GM12873 (cell line): ENCODE data around the gene TMEM156.
A peak's percentile ranks its signal among the peaks of the same experiment; 100 is the strongest.

Experiments
- CTCF ChIP-seq: IDR thresholded peaks from 2 replicates; pipeline ENCODE4 v1.5.1; 2012; ENCODE audit warnings: low read depth, mild to moderate bottlenecking, moderate library complexity, low read length, control low read depth; ENCODE audit not compliant: insufficient read depth; ENCODE audit errors: missing control alignments

Gene TMEM156

DNA sequence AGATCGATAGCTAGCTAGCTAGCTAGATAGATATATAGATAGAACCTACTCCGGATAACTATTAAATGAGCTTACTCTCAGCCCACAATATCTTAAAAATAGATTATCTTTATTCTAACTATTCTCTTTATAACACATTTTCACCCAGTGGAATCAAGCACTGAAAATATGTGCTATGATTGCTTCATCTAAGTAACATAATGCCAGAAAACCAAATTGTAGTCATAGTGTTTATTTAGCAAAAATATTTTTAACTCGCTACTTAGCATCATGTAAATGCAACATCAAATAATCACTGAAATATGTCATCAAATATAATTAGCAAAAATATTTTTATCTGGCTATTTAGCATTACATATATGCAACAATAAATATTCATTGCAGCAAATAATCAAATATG is 1.5 kb downstream of the TMEM156 start:
- TF ChIP-seq CTCF: no peak

DNA sequence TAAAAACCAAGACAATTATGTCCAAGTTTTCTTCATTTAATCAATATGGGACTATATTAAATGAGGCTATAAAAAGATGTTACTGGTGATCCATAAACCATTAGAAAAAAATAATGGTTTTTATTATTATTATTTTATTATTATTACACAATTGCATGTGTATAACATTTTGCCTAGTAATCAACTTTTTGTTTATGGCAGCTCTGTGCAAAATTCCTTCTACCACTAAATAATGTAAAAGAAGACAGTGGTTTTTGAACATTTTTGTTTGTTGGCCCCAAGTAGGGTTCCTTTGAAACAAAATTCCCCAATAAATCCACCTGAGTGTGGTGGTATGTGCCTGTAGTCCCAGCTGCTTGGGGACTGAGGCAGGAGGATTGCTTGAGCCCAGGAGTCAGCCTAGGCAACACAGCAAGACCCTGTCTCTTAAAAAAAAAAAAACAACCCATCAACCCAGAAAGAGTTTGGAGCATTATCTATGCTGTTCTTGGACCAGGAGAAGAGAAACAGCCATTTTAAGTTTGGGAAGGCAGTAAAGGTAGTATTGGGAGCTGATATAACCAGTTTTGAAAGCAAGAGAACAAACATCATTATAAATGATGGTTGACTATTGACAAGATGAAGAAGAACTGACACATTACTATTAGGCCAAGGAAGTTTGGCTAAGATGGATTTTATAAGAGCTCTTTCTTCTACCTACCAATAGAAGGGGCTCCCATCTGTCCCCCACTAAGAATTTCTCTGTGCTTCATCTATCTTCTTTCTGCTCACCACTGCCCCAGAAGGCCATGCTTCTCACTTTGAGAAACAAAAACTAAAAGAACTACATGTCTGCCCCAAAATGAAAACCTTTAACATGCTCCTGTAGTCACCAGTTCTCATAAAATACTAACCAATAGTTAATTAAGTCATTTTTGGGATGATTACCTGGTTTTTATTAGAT is 2.2 kb downstream of the TMEM156 start:
- peak; percentile 19 for TF ChIP-seq CTCF

GRCh38 chr4:39026096-39026495 is 6.1 kb downstream of the TMEM156 start:
- no peak for TF ChIP-seq CTCF

- no peak for TF ChIP-seq CTCF
These were observed 6.6 kb downstream of the TMEM156 start for GRCh38 chr4:39025552-39026085.

DNA sequence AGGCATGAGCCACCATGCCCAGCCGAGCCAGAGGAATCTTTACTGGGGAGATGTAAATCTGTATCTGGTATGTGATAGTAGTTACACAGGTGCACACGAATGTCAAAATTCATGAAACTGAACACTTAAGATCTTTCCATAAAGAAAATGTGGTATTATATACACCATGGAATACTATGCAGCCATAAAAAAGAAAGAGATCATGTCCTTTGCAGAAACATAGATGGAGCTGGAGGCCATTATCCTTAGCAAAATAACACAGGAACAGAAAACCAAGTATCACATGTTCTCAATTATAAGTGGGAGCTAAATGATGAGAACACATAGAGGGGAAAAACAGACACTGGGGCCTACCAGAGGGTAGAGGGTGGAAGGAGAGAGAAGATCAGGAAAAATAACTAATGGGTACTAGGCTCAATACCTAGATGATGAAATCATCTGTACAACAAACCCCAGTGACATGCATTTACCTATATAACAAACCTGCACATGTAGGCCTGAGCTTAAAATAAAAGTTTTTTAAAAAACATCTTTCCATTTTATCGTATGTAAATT is 7.8 kb downstream of the TMEM156 start:
- no peak for TF ChIP-seq CTCF

GRCh38 chr4:39023059-39023458 is 9.2 kb downstream of the TMEM156 start:
- no peak for TF ChIP-seq CTCF

- TF ChIP-seq CTCF: no peak
These were observed 10.0 kb downstream of the TMEM156 start for GRCh38 chr4:39022241-39022640.
